ENCODE data around the gene C2orf81. TPM values are rescaled to one million over a fixed set of nuclear protein-coding genes. Genes with fewer than 3 reads are reported as not detected.

The C2orf81 gene
- total RNA-seq, 1 experiment from 2014 or later, result 0.34 TPM

DNA sequence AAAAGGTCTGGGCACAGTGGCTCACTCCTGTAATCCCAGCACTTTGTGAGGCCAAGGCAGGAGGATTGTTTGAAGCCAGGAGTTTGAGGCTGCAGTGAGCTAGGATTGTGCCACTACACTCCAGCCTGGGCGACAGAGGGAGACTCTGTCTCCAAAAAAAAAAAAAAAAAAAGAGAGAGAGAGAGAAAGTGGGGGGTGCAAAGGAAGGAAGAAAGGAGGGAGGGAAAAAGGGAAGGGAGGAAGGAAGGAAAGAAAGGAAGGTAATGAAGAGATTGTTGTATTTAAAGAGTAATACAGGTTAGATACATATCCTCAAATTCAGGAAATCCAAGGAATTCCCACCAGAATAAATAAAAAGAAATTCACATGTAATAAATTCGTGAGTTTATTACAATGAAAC lies 19.5 kb downstream of the C2orf81 start:
- H3K4me1 ChIP-seq (replicated peaks), result peaks cover 14% of the 10 kb centered on the region
- no peak for DNase-seq (ENCODE audit: low read depth in 1 of 2, low spot score in 2 of 2)
- H3K27me3 ChIP-seq (replicated peaks), result no peaks in the 10 kb centered on the region
- no peaks in the 10 kb centered on the region for H3K36me3 ChIP-seq
- H3K27ac ChIP-seq, result no peak overlapping the region
- H3K9me3 ChIP-seq (replicated peaks), result no peaks in the 10 kb centered on the region
- no peak overlapping the region for H3K4me3 ChIP-seq

DNA sequence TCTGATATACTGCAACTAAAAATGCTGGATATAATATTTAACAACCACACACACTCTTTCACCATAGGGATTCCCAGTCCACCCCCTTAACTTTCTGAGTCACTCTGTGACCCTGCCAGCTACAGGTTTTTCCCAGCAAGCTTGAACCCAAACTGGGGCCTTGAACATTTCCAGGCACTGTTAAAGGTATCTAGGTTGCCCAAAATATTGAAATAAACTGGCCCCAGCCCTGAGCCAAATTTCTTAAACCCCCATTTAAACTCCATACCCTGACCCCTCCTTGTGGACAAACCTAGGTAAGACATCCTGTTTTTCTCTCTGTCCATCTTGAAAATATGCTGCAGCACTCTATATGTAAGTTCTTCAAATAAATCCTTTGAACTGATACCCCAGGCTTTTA lies 21.6 kb downstream of the C2orf81 start:
- no peaks in the 10 kb centered on the region for H3K4me1 ChIP-seq (replicated peaks)
- H3K36me3 ChIP-seq, result no peaks in the 10 kb centered on the region
- no peaks in the 10 kb centered on the region for H3K9me3 ChIP-seq (replicated peaks)
- peak in 1 of 2 experiments; percentile 22 for DNase-seq (ENCODE audit: low read depth in 1 of 2, low spot score in 2 of 2)
- no peaks in the 10 kb centered on the region for H3K27me3 ChIP-seq (replicated peaks)
- H3K27ac ChIP-seq, result no peak overlapping the region
- H3K4me3 ChIP-seq, result no peak overlapping the region

DNA sequence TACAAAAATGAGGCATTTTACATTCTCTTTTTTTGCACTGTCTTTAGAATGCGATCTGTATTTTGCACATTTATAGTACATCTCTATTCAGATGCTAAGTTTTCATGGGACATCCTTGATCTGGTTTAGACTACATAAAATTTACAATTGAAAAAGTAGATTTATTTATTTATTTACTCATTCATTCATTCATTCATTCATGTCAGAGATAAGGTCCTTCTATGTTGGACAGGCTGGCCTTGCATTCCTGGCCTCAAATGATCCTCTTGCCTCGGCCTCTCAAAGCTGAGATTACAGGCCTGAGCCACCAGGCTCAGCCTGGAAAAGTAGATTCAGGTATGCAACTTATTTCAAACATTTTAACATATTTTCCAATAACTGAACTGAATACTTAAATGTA lies 25.3 kb downstream of the C2orf81 start:
- 0 out of 2 replicates have a peak, but pooled peaks cover 3% of the 10 kb centered on the region for H3K4me1 ChIP-seq (replicated peaks)
- no peaks in the 10 kb centered on the region for H3K9me3 ChIP-seq (replicated peaks)
- no peak overlapping the region for H3K4me3 ChIP-seq
- no peak overlapping the region for H3K27ac ChIP-seq
- no peak for DNase-seq (ENCODE audit: low read depth in 1 of 2, low spot score in 2 of 2)
- H3K27me3 ChIP-seq (replicated peaks), result no peaks in the 10 kb centered on the region
- H3K36me3 ChIP-seq, result no peaks in the 10 kb centered on the region

DNA sequence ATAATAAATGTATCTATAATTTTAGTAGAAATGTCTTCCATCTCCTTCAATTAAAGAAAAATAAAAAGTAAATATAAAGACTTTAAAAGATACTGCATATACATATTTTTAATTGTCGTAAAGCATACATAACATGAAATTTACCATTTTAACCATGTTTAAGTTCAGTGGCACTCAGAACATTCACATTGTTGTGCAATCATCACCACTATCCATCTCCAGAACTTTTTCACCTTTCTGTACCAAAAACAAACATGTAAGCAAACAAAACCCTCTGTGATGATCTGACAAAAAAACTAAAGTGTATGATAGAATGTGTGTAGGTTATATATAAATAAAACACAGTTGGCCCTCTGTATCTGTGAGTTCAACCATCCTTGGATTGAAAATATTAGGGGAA lies 27.9 kb downstream of the C2orf81 start:
- Histone ChIP-seq H3K9me3 (replicated peaks) (no peaks in the 10 kb centered on the region), H3K4me3 (no peak overlapping the region), H3K27ac (no peak overlapping the region), H3K4me1 (replicated peaks) (peaks cover 18% of the 10 kb centered on the region), H3K36me3 (no peaks in the 10 kb centered on the region), H3K27me3 (replicated peaks) (no peaks in the 10 kb centered on the region)
- no peak for DNase-seq (ENCODE audit: low read depth in 1 of 2, low spot score in 2 of 2)

DNA sequence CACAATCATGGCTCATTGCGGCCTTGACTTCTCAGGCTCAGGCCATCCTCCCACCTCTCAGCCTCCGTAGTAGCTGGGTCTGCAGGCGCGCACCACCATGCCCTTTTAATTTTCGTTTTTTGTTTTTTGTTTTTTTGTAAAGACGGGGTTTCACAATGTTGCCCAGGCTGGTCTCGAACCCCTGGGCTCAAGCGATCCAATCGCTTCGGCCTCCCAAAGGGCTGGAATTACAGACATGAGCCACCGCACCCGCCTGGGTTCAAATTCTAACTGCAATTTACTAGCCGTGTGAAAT lies 29.0 kb downstream of the C2orf81 start:
- Histone ChIP-seq H3K4me3 (no peak overlapping the region; the same call in 1 of the 2 replicates), H3K4me1 (replicated peaks) (peaks cover 26% of the 10 kb centered on the region), H3K9me3 (replicated peaks) (no peaks in the 10 kb centered on the region), H3K36me3 (no peaks in the 10 kb centered on the region), H3K27ac (no peak overlapping the region), H3K27me3 (replicated peaks) (no peaks in the 10 kb centered on the region)
- no peak for DNase-seq (ENCODE audit: low read depth in 1 of 2, low spot score in 2 of 2)

DNA sequence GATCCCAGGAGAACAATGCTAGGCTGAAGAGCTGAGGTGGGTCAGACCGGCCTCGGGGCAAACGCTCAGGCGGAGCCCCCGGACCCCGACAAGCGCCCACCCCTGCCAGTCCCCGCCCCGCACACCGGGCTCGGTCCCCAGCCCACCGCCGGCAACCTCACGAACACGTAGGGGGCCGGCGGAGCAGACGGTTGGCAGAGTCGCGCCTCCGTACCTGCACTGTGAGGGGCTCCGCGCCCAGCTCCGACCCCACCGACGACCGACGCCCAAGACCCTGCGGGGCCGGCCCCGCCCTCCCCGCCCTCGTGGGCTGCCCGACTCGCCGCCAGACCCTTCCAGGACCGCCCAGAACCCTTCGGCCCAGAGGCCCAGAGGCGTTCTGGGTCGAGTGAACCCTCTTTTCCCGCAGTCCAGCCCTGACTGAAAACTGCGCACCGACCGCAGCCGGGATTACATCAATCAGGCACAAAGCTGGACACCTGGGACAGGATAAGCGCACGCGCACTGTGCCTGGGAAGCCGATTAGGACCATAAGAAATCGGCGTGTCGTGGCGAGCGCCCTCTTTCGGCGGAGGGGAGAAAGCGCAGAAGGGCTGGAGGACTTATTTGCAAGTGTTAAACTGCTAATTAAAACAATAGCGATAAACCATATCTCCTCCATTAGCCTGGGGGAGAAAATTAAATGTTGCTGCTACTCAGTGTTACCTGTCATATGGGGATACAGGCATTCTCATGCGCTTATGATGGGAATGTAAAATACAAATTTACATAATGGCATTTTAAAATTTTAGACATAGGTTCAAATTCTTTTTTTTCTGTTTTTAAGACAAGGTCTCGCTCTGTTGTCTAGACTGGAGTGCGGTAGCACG lies 29.6 kb downstream of the C2orf81 start:
- peak; percentile 88 to 94 for DNase-seq (ENCODE audit: low read depth in 1 of 2, low spot score in 2 of 2)
- H3K36me3 ChIP-seq, result 0 out of 2 replicates have a peak, but pooled peaks cover 2% of the 10 kb centered on the region

DNA sequence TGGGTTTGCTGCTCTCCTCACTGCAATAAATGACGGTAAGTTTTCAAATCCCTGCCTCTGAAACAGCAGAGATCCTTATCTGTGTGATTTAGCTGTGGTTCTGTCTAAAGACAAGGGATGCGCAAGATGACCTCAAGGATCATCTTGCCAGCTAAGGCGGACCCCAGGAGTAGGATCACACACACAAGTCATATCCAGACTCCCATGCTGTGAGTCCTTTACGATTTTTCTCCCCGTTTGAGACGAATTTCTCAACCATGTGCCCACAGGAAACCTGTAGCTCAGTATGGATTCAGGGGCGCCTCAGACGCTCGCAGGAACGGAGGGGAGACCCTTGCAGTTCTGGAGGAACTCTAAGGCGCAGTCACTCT lies 30.2 kb downstream of the C2orf81 start:
- peaks cover 32% of the 10 kb centered on the region for H3K4me1 ChIP-seq (replicated peaks)
- H3K9me3 ChIP-seq (replicated peaks), result no peaks in the 10 kb centered on the region
- H3K36me3 ChIP-seq, result peaks cover 8% of the 10 kb centered on the region; the same call in 1 of the 2 replicates
- no peak overlapping the region; the same call in 1 of the 2 replicates for H3K27ac ChIP-seq
- peak overlapping the region; percentile 56 for H3K4me3 ChIP-seq
- peak in 1 of 2 experiments; percentile 46 for DNase-seq (ENCODE audit: low read depth in 1 of 2, low spot score in 2 of 2)
- no peaks in the 10 kb centered on the region for H3K27me3 ChIP-seq (replicated peaks)

More for the DNA sequence above, 29.6 kb downstream of the C2orf81 start:
- Histone ChIP-seq H3K4me1 (replicated peaks) (peaks cover 32% of the 10 kb centered on the region), H3K27me3 (replicated peaks) (no peaks in the 10 kb centered on the region), H3K4me3 (peak overlapping the region; percentile 56), H3K27ac (peak overlapping the region; percentile 97), H3K9me3 (replicated peaks) (no peaks in the 10 kb centered on the region)

DNA sequence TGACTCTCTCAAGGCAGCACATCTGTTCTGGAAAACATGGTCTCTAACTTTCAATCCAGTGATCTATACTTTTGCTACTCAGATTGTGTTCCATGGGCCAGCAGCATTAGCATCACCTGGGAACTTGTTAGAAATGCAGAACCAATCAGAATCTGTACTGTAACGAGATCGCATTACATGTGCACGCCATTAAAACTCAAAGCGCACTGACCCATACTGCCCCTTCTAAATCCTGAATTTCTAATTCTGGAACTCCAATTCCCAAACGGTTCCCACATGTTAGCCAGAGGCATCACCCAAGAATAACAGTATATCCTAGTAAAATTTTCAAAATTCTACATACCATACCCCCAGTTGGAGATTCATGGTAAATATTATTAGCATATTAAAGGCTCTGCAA lies 30.8 kb downstream of the C2orf81 start:
- Histone ChIP-seq H3K27ac (no peak overlapping the region), H3K4me1 (replicated peaks) (peaks cover 32% of the 10 kb centered on the region), H3K4me3 (peak overlapping the region; percentile 56), H3K9me3 (replicated peaks) (no peaks in the 10 kb centered on the region), H3K27me3 (replicated peaks) (no peaks in the 10 kb centered on the region), H3K36me3 (peaks cover 14% of the 10 kb centered on the region; the same call in 1 of the 2 replicates)
- no peak for DNase-seq (ENCODE audit: low read depth in 1 of 2, low spot score in 2 of 2)

DNA sequence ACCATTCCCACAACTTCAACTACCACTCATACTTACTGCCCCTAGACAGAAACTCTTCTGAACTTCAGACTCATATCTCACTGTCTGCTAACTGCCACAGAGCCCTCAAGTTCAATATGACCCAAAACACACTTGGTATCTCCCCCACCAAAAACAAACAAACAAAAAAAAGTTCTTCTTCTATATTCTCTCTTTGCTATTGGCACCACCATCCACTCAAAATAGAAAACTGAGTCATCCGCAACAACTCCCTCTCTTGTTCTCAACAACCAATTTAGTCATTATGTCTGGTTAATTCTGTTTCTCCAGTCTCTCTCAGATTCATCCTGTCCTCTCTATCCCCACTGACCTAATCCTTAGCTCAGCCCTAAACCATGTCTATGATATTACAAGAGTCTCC lies 34.1 kb downstream of the C2orf81 start:
- Histone ChIP-seq H3K4me3 (no peak overlapping the region), H3K36me3 (peaks cover 35% of the 10 kb centered on the region), H3K4me1 (replicated peaks) (peaks cover 32% of the 10 kb centered on the region), H3K27me3 (replicated peaks) (no peaks in the 10 kb centered on the region), H3K9me3 (replicated peaks) (no peaks in the 10 kb centered on the region), H3K27ac (peak overlapping the region; percentile 5; the same call in 1 of the 2 replicates)
- DNase-seq (ENCODE audit: low read depth in 1 of 2, low spot score in 2 of 2), result peak in 1 of 2 experiments; percentile 56

DNA sequence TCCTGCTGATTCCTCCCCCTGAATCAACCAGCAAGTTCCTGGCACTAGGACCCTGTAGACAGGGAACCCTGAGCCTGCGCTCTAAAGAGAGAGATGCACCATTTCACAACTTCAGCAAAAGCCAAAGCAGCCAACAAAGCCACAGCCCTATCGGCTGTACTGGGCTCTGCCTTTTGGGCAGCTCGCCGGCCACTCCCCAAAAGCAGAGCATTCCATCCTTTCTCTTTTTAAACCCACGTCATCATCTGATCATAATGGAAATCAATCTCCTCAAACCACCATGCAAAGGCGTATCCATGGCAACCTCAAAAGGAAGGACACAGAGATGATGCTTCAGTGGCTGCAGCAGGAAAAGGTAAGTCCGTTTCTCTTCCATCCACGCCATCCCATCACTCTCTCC lies 36.0 kb downstream of the C2orf81 start:
- H3K9me3 ChIP-seq (replicated peaks), result no peaks in the 10 kb centered on the region
- H3K4me3 ChIP-seq, result no peak overlapping the region
- peaks cover 35% of the 10 kb centered on the region for H3K36me3 ChIP-seq
- peaks cover 23% of the 10 kb centered on the region for H3K4me1 ChIP-seq (replicated peaks)
- no peaks in the 10 kb centered on the region for H3K27me3 ChIP-seq (replicated peaks)
- no peak overlapping the region for H3K27ac ChIP-seq
- DNase-seq (ENCODE audit: low read depth in 1 of 2, low spot score in 2 of 2), result no peak

DNA sequence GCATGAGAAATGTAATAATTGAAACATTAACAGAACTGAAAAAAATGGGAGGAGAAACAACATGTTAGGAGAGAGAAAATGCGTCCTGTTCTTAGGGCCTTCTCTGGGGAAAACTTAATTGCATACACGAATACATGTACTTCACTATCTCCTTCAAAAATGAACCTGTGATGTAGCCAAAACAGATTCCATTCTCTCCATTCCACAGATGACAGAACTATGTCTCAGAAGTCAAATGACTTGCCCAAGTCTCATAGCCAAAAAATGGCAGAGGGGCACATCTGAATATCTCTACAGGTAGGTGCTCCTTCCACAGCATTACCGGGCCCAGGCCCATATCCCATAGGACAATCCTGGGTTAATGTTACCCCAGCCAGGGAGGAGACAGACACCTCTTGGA lies 37.4 kb downstream of the C2orf81 start:
- Histone ChIP-seq H3K27me3 (replicated peaks) (no peaks in the 10 kb centered on the region), H3K4me1 (replicated peaks) (peaks cover 21% of the 10 kb centered on the region), H3K27ac (no peak overlapping the region), H3K4me3 (no peak overlapping the region), H3K9me3 (replicated peaks) (no peaks in the 10 kb centered on the region), H3K36me3 (peaks cover 42% of the 10 kb centered on the region)
- DNase-seq (ENCODE audit: low read depth in 1 of 2, low spot score in 2 of 2), result no peak

DNA sequence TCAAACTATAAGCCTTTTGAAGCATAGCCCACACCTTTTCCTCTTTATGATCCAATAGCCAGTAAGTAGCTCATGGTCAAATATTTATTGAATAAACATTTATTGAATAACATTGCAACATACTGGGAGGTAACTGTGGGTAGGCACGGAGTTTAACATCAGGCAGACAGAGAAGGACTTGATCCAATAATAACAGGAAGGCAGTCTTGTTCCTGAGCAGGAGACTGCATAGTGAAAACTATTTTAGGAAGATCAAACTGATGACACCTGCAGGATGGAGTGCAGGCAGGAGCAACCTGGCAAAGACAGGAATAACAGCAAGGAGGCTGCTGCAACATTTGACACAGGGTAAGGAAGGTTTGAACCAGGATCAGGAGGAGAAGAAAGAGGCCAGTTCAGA lies 38.2 kb downstream of the C2orf81 start:
- no peak overlapping the region for H3K4me3 ChIP-seq
- H3K4me1 ChIP-seq (replicated peaks), result peaks cover 21% of the 10 kb centered on the region
- H3K36me3 ChIP-seq, result peaks cover 42% of the 10 kb centered on the region
- H3K27ac ChIP-seq, result no peak overlapping the region
- H3K9me3 ChIP-seq (replicated peaks), result no peaks in the 10 kb centered on the region
- no peaks in the 10 kb centered on the region for H3K27me3 ChIP-seq (replicated peaks)
- no peak for DNase-seq (ENCODE audit: low read depth in 1 of 2, low spot score in 2 of 2)

DNA sequence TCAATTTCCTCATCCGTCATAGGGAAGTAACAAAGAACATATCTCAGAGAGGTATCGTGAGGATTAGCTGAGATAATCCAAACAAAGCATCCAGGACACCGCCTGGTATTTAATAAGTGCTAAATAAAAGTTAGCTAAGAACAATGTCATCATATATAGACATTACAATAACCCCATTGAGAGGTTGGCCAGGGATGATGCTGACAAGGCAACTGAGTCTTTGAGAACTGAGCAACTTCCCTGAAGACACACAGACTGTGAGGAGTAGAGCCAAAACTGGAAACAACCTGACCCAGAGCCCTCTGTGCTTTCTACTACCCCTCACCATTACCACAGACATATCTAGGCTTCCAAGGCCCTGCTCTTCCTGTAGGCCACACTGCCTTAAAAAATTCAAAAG lies 39.7 kb downstream of the C2orf81 start:
- Histone ChIP-seq H3K4me1 (replicated peaks) (peaks cover 7% of the 10 kb centered on the region), H3K36me3 (peaks cover 53% of the 10 kb centered on the region), H3K4me3 (no peak overlapping the region), H3K9me3 (replicated peaks) (no peaks in the 10 kb centered on the region), H3K27ac (no peak overlapping the region), H3K27me3 (replicated peaks) (no peaks in the 10 kb centered on the region)
- DNase-seq (ENCODE audit: low read depth in 1 of 2, low spot score in 2 of 2), result no peak

DNA sequence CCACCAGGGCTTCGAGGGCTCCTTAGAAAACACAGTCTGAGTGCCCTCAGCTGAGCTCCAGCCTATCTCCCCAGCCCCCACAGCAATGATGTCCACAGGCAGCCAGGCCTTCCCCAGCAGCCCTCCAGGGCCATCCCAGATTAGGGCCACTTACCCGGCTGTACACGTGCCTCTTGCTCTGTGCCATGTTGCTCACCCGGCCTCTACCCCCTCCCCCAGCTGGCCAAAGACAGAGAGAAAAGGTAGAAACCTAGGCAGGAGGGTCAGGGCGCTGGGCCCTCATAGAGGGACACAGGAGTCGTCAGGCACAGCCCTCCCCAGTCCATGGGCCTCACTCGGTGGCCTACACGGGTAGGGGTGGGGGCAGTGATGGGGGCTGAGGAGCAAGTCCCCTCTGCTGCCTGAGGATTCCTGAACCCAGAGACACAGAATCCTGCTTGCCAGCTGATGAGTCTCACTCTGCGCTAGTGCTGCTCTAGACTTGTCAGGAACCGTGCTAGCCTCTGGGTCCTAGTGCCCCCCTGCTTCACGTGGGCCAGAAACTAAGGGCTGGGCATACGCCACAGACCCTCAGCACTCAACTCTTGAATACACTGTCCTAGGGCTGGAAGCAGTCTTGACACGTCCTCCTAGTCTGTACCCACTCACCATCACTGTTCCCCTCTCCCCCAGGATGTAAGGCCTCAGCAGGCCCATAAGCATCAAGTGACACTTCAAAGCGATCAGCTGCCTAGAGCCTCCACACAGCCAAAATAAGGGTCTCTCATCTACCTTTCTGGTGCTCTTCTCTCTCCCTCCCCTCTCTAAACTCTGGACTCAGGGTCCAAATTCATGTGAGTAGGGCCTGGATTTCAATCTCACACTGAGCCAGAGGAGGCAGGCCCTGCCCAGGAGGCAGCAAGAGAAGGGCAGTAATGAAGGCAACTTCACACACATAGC lies 41.3 kb downstream of the C2orf81 start, which contains the start of gene DCTN1:
Gene DCTN1 (minus strand): TSS at position 461 of the 939 bp plus-strand sequence. CDS start 274 bp downstream, at position 187.
- Histone ChIP-seq H3K4me1 (replicated peaks) (peaks cover 7% of the 10 kb centered on the region), H3K4me3 (no peak within 1 kb of the TSS), H3K27me3 (replicated peaks) (no peaks in the 10 kb centered on the region), H3K36me3 (peaks cover 52% of the 10 kb centered on the region), H3K9me3 (replicated peaks) (no peaks in the 10 kb centered on the region), H3K27ac (no peak within 1 kb of the TSS)
- no peak for DNase-seq (ENCODE audit: low read depth in 1 of 2, low spot score in 2 of 2)
